Keratinocyte (primary cell): Measurements from ENCODE around the gene DMGDH. TPM values are rescaled to one million over a fixed set of nuclear protein-coding genes. Genes with fewer than 3 reads are reported as not detected.

Experiments
- DNase-seq: peaks from one replicate; pipeline ENCODE4 v3.0.0-alpha.2; 2011; ENCODE audit warnings: low read depth, missing footprints, low spot score
- FAIRE-seq: peaks from 2 replicates; lab custom pipeline; 2011; peaks lifted over from hg19 to GRCh38; lab: Jason Lieb, UNC
- H2AFZ ChIP-seq: 2 replicates; pipeline ENCODE4 v1.6.0; 2012; ENCODE audit warnings: low read length, control low read depth, inconsistent platforms; ENCODE audit not compliant: control insufficient read depth
- H3K27ac ChIP-seq: 2 replicates; pipeline ENCODE4 v1.5.1; 2011; ENCODE audit warnings: low read length; ENCODE audit not compliant: control insufficient read depth, insufficient read depth
- H3K27me3 ChIP-seq: 3 replicates; pipeline ENCODE4 v1.6.0; 2011; ENCODE audit warnings: low read length; ENCODE audit not compliant: control insufficient read depth, insufficient read depth; ENCODE audit errors: extremely low read depth
- H3K36me3 ChIP-seq, 2 experiments: 2 replicates in 1 of 2; 3 replicates in 1 of 2; pipeline ENCODE4 v1.5.1; 2011; ENCODE audit warnings: low read length in 2 of 2, mild to moderate bottlenecking in 1 of 2; ENCODE audit not compliant: control insufficient read depth in 2 of 2, insufficient read depth in 2 of 2; ENCODE audit errors: extremely low read depth in 1 of 2
- H3K4me1 ChIP-seq: 3 replicates; pipeline ENCODE4 v1.5.1; 2011; ENCODE audit warnings: low read length; ENCODE audit not compliant: control insufficient read depth, insufficient read depth; ENCODE audit errors: extremely low read depth
- H3K4me2 ChIP-seq: 3 replicates; pipeline ENCODE4 v1.6.0; 2011; ENCODE audit warnings: low read depth, low read length; ENCODE audit not compliant: control insufficient read depth, insufficient read depth; ENCODE audit errors: extremely low read depth
- H3K4me3 ChIP-seq, 3 experiments: fragments of 200-600 bp in 1 of 3; sonication (generic) in 1 of 3; 2 replicates in 2 of 3; 3 replicates in 1 of 3; pipeline ENCODE4 v1.5.1; 2011 to 2016; ENCODE audit warnings: low read length in 3 of 3, mild to moderate bottlenecking in 3 of 3, control low read depth in 2 of 3, inconsistent platforms in 1 of 3, low read depth in 1 of 3, mixed read lengths in 1 of 3, mixed run types in 1 of 3, moderate library complexity in 1 of 3; ENCODE audit not compliant: control insufficient read depth in 2 of 3, insufficient read depth in 2 of 3; ENCODE audit errors: extremely low read depth in 1 of 3
- H3K79me2 ChIP-seq: 2 replicates; pipeline ENCODE4 v1.6.0; 2012; ENCODE audit warnings: low read length; ENCODE audit not compliant: control insufficient read depth, insufficient read depth
- H3K9ac ChIP-seq: 3 replicates; pipeline ENCODE4 v1.6.0; 2011; ENCODE audit warnings: low read length; ENCODE audit not compliant: control insufficient read depth, insufficient read depth; ENCODE audit errors: extremely low read depth
- H3K9me1 ChIP-seq: 3 replicates; pipeline ENCODE4 v1.6.0; 2011; ENCODE audit warnings: low read length; ENCODE audit not compliant: control insufficient read depth, insufficient read depth; ENCODE audit errors: extremely low read depth
- H3K9me3 ChIP-seq: 2 replicates; pipeline ENCODE4 v1.5.1; 2012; ENCODE audit warnings: low read depth, low read length; ENCODE audit not compliant: control insufficient read depth
- H4K20me1 ChIP-seq: 3 replicates; pipeline ENCODE4 v1.6.0; 2011; ENCODE audit warnings: low read length; ENCODE audit not compliant: control insufficient read depth, insufficient read depth; ENCODE audit errors: extremely low read depth
- EZH2 ChIP-seq: IDR thresholded peaks from one replicate; pipeline ENCODE4 v1.6.1; 2012; ENCODE audit warnings: inconsistent platforms, mild to moderate bottlenecking, low read length, moderate library complexity
- dilution Hi-C: fragments of 300-500 bp; cut with MboI; formaldehyde crosslinking; loops from one replicate; pipeline ENCODE4 v1.7.0; 2020; ENCODE audit warnings: low sequenced_read_pairs; ENCODE audit not compliant: extremely low pct_ligation_motif_present
- polyA plus RNA-seq, 5 experiments: library from polyadenylated mRNA; depleted of rRNA in 3 of 5; stranded (reverse) in 3 of 5; stranded (forward) in 1 of 5; unstranded in 1 of 5; fragments of >200 nt; gene quantifications; 1 replicate in 1 of 5; 2 replicates in 3 of 5; 3 replicates in 1 of 5; pipeline versions ENCODE4 v1.2.1 to v1.2.3, GENCODE V29; 2011 to 2012; ENCODE audit warnings: missing spikeins in 2 of 5, low read depth in 1 of 5, low replicate concordance in 1 of 5
- TF ChIP-seq, protein P1 (sequence below), 3 experiments: IDR thresholded peaks in 1 of 3; conservative IDR thresholded peaks in 1 of 3; optimal IDR thresholded peaks in 1 of 3; 2 replicates in 2 of 3; 3 replicates in 1 of 3; pipeline versions ENCODE3 to v1.5.1; 2011; ENCODE audit warnings: low read length in 3 of 3, mild to moderate bottlenecking in 3 of 3, moderate library complexity in 2 of 3, control low read depth in 1 of 3, inconsistent platforms in 1 of 3; ENCODE audit not compliant: insufficient read depth in 2 of 3; ENCODE audit errors: extremely low read depth in 1 of 3

The DMGDH gene
- polyA plus RNA-seq, 1 donor (not counting 4 experiments of a cell fraction or from before 2014, with no cell fraction given), result 0.20 TPM

DNA sequence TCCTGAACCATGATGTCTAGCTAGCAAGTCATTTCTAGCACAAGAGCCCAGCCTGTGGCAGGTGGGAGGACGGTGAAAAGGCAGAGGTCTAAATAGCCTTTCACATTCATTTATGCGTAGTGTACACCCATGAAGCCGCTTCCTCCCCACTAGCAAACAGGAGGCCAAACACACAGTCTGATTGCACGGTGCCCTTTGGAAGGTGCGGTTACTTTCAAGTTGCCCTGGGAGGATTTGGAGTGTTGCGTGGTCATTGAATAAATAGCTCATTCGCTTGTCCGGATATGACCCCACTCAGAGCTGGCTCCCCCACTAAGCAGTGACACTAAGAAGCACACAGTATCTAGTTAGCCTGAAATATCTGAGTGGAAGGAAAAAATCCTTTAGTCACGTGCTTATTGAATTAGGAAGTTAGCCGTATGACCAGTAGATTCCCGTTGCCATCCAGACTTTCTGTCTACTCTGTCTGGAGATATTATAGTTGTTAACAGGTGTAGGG, 83.7 kb downstream of the DMGDH start:
- DNase-seq (no peak), FAIRE-seq (no peak)
- H3K36me3 ChIP-seq, result no peaks in the 10 kb centered on the region
- no peak overlapping the region for H3K27ac ChIP-seq
- TF ChIP-seq, protein P1, sequence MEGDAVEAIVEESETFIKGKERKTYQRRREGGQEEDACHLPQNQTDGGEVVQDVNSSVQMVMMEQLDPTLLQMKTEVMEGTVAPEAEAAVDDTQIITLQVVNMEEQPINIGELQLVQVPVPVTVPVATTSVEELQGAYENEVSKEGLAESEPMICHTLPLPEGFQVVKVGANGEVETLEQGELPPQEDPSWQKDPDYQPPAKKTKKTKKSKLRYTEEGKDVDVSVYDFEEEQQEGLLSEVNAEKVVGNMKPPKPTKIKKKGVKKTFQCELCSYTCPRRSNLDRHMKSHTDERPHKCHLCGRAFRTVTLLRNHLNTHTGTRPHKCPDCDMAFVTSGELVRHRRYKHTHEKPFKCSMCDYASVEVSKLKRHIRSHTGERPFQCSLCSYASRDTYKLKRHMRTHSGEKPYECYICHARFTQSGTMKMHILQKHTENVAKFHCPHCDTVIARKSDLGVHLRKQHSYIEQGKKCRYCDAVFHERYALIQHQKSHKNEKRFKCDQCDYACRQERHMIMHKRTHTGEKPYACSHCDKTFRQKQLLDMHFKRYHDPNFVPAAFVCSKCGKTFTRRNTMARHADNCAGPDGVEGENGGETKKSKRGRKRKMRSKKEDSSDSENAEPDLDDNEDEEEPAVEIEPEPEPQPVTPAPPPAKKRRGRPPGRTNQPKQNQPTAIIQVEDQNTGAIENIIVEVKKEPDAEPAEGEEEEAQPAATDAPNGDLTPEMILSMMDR (optimal IDR thresholded peaks at IDR 0.05 in 1 of 3, IDR thresholded peaks at IDR 0.05 in 1 of 3, conservative IDR thresholded peaks at IDR 0.05 in 1 of 3; ENCODE audit: extremely low read depth in 1 of 3, insufficient read depth in 2 of 3, low read length in 3 of 3), result no peak
- TF ChIP-seq EZH2, result no peak
- peak overlapping the region; percentile 64 for H3K4me2 ChIP-seq
- no peak overlapping the region for H2AFZ ChIP-seq
- H3K27me3 ChIP-seq, result no peaks in the 10 kb centered on the region
- H3K4me1 ChIP-seq, result peaks cover 18% of the 10 kb centered on the region
- H3K4me3 ChIP-seq, result peak overlapping the region; percentile 60 to 81 (median 77)
- H3K9ac ChIP-seq, result peak overlapping the region; percentile 1
- H4K20me1 ChIP-seq, result no peaks in the 10 kb centered on the region
- no peaks in the 10 kb centered on the region for H3K9me1 ChIP-seq
- no peaks in the 10 kb centered on the region for H3K9me3 ChIP-seq
- no peaks in the 10 kb centered on the region for H3K79me2 ChIP-seq
- dilution Hi-C loops, result no loop called here

DNA sequence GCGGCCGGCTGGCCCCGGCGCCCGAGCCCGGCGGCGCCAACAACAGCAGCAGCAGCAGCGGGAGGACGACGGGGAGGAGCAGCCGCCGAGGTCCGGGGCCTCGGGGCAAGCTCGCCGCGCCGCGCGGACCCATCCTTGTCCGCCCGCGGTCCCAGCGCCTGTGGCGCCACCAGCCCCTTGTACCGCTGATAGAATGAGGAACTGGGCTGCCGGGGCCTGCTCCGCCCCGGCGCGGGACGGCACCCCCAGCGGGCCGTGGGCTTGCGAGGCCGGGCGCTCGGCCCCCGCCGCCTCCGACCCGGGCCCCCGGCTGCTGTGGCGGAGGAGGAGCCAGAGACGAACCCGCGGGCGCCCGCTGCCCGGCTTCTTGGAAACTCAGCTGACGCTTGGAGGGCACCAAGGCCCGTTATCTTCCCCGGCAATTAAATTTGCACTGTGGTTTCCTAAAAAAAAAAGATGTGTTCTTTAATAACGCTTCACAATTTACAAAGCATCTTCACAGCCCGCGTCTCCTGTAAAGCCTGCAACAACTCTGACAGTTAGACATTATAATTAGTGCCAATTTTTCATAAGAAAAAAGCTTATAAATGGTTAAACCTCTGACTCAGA, 84.3 kb downstream of the DMGDH start, which contains the start of gene ARSB:
Gene ARSB, minus strand, starts transcription at position 195 of the 609 bp plus-strand sequence. Its CDS starts 62 bp downstream, at position 133.
- Histone ChIP-seq H3K9ac (peak within 1 kb of the TSS; percentile 73), H3K9me1 (no peaks in the 10 kb centered on the region), H3K27ac (peak within 1 kb of the TSS; percentile 71), H3K4me3 (peak within 1 kb of the TSS; percentile 60 to 81 (median 77)), H3K27me3 (no peaks in the 10 kb centered on the region), H3K4me2 (peak within 1 kb of the TSS; percentile 93), H3K4me1 (peaks cover 18% of the 10 kb centered on the region), H4K20me1 (no peaks in the 10 kb centered on the region), H3K79me2 (no peaks in the 10 kb centered on the region), H3K36me3 (no peaks in the 10 kb centered on the region), H3K9me3 (no peaks in the 10 kb centered on the region), H2AFZ (peak within 1 kb of the TSS; percentile 96)
- no peak for FAIRE-seq
- TF ChIP-seq, protein P1 (optimal IDR thresholded peaks at IDR 0.05 in 1 of 3, IDR thresholded peaks at IDR 0.05 in 1 of 3, conservative IDR thresholded peaks at IDR 0.05 in 1 of 3; ENCODE audit: extremely low read depth in 1 of 3, insufficient read depth in 2 of 3, low read length in 3 of 3), result no peak
- no peak for TF ChIP-seq EZH2
- DNase-seq, result no peak
- dilution Hi-C loops, result no loop called here
